H1 (cell line): ENCODE data around the gene NT5DC3. TPM values are rescaled to one million over a fixed set of nuclear protein-coding genes. Genes with fewer than 3 reads are reported as not detected.

Experiments
- CTCF ChIA-PET: fragments of 300-600 bp; sonication (Branson Sonifier 250); formaldehyde crosslinking; loops from one replicate; lab custom pipeline; 2021; ENCODE audit not compliant: partially characterized antibody; lab: Charles Lee
- POLR2A ChIA-PET: fragments of 300-600 bp; sonication (Branson Sonifier 250); formaldehyde crosslinking; loops from one replicate; lab custom pipeline; 2021; ENCODE audit warnings: inconsistent platforms; ENCODE audit not compliant: partially characterized antibody; lab: Charles Lee
- DNase-seq, 2 experiments: peaks; one replicate each; pipeline versions ENCODE4 v3.0.0 to v3.0.0-alpha.2; 2010 to 2022; ENCODE audit warnings: low spot score in 2 of 2, low read depth in 1 of 2, mixed read lengths in 1 of 2
- FAIRE-seq: peaks from 2 replicates; lab custom pipeline; 2011; peaks lifted over from hg19 to GRCh38; lab: Jason Lieb, UNC
- H2AFZ ChIP-seq: 2 replicates; pipeline ENCODE4 v1.8.1; 2012; ENCODE audit warnings: low read length, inconsistent platforms
- H2AK5ac ChIP-seq: 2 replicates; pipeline ENCODE4 v1.6.1; 2013; ENCODE audit warnings: low read depth, low read length
- H2BK120ac ChIP-seq: replicated peaks from 2 replicates; pipeline ENCODE3; 2013; ENCODE audit warnings: low read depth, low read length, inconsistent platforms
- H2BK12ac ChIP-seq: 2 replicates; pipeline ENCODE4 v1.6.1; 2013; ENCODE audit warnings: low read depth, low read length
- H2BK15ac ChIP-seq: 2 replicates; pipeline ENCODE4 v1.6.1; 2013; ENCODE audit warnings: low read length
- H2BK20ac ChIP-seq: 2 replicates; pipeline ENCODE4 v1.6.1; 2013; ENCODE audit warnings: low read length
- H2BK5ac ChIP-seq: 2 replicates; pipeline ENCODE4 v1.6.1; 2013; ENCODE audit warnings: low read depth, low read length
- H3K14ac ChIP-seq: 2 replicates; pipeline ENCODE4 v1.6.1; 2013; ENCODE audit warnings: inconsistent platforms; ENCODE audit not compliant: insufficient read length
- H3K18ac ChIP-seq: 2 replicates; pipeline ENCODE4 v1.6.1; 2013; ENCODE audit warnings: low read length; ENCODE audit errors: extremely low read depth
- H3K23ac ChIP-seq: 2 replicates; pipeline ENCODE4 v1.6.1; 2013; ENCODE audit warnings: inconsistent platforms; ENCODE audit not compliant: insufficient read length
- H3K23me2 ChIP-seq: 2 replicates; pipeline ENCODE4 v1.6.1; 2013; ENCODE audit warnings: low read depth, low read length
- H3K27ac ChIP-seq: 2 replicates; pipeline ENCODE4 v1.6.1; 2011; ENCODE audit warnings: low read depth, low read length, inconsistent platforms
- H3K27me3 ChIP-seq, 4 experiments: replicated peaks in 1 of 4; 1 replicate in 1 of 4; 2 replicates in 3 of 4; pipeline versions ENCODE4 v1.6.1 to v1.8.1; 2011 to 2013; ENCODE audit warnings: low read length in 3 of 4, mild to moderate bottlenecking in 3 of 4, inconsistent platforms in 2 of 4, mixed read lengths in 2 of 4, moderate library complexity in 1 of 4; ENCODE audit not compliant: control insufficient read depth in 3 of 4, insufficient read depth in 3 of 4; ENCODE audit errors: extremely low read depth in 1 of 4
- H3K36me3 ChIP-seq, 4 experiments: 2 replicates each; pipeline versions ENCODE4 v1.6.1 to v1.8.1; 2011 to 2013; ENCODE audit warnings: mild to moderate bottlenecking in 4 of 4, low read length in 3 of 4, moderate library complexity in 2 of 4, control low read depth in 1 of 4, inconsistent platforms in 1 of 4; ENCODE audit not compliant: insufficient read depth in 4 of 4, control insufficient read depth in 2 of 4
- H3K4ac ChIP-seq: replicated peaks from 2 replicates; pipeline ENCODE3; 2013; ENCODE audit warnings: low read length, low read depth, mixed read lengths, inconsistent platforms; ENCODE audit not compliant: insufficient read length
- H3K4me1 ChIP-seq, 4 experiments: replicated peaks in 1 of 4; 1 replicate in 1 of 4; 2 replicates in 3 of 4; pipeline versions ENCODE4 v1.6.1 to v1.8.1; 2011 to 2013; ENCODE audit warnings: low read length in 3 of 4, inconsistent platforms in 2 of 4, mixed read lengths in 1 of 4; ENCODE audit not compliant: insufficient read depth in 4 of 4, control insufficient read depth in 3 of 4
- H3K4me2 ChIP-seq, 2 experiments: 2 replicates each; pipeline versions ENCODE4 v1.6.1 to v1.8.1; 2011 to 2013; ENCODE audit warnings: low read depth in 2 of 2, low read length in 2 of 2, control low read depth in 1 of 2, inconsistent platforms in 1 of 2, mild to moderate bottlenecking in 1 of 2; ENCODE audit not compliant: insufficient read depth in 1 of 2
- H3K4me3 ChIP-seq, 4 experiments: fragments of 200-600, 300-600 bp in 1 of 4; sonication (generic), shearing (Covaris generic), sonication (Bioruptor Twin) in 1 of 4; 2 replicates each; pipeline versions ENCODE4 v1.5.1 to v1.8.1; 2011 to 2016; ENCODE audit warnings: low read length in 4 of 4, low read depth in 3 of 4, control low read depth in 2 of 4, inconsistent platforms in 2 of 4, mild to moderate bottlenecking in 2 of 4, mixed read lengths in 1 of 4, moderate library complexity in 1 of 4; ENCODE audit not compliant: insufficient read depth in 2 of 4; ENCODE audit errors: extremely low read depth in 1 of 4
- H3K56ac ChIP-seq: replicated peaks from 2 replicates; pipeline ENCODE3; 2013; ENCODE audit warnings: low read depth, mild to moderate bottlenecking, mixed read lengths, low read length, inconsistent platforms; ENCODE audit not compliant: insufficient read length
- H3K79me1 ChIP-seq: 2 replicates; pipeline ENCODE4 v1.6.1; 2013; ENCODE audit warnings: low read depth, low read length, control low read depth
- H3K79me2 ChIP-seq, 2 experiments: 2 replicates each; pipeline versions ENCODE4 v1.6.1 to v1.8.1; 2012 to 2013; ENCODE audit warnings: low read length in 2 of 2, mild to moderate bottlenecking in 2 of 2, inconsistent platforms in 1 of 2; ENCODE audit not compliant: insufficient read depth in 2 of 2, control insufficient read depth in 1 of 2
- H3K9ac ChIP-seq, 4 experiments: replicated peaks in 1 of 4; 1 replicate in 1 of 4; 2 replicates in 3 of 4; pipeline versions ENCODE4 v1.6.1 to v1.8.1; 2011 to 2013; ENCODE audit warnings: low read depth in 3 of 4, low read length in 3 of 4, control low read depth in 2 of 4, mild to moderate bottlenecking in 2 of 4, moderate library complexity in 2 of 4, inconsistent platforms in 1 of 4; ENCODE audit errors: extremely low read depth in 1 of 4
- H3K9me3 ChIP-seq, 2 experiments: 2 replicates each; pipeline versions ENCODE4 v1.6.1 to v1.8.1; 2012 to 2013; ENCODE audit warnings: mild to moderate bottlenecking in 2 of 2, moderate library complexity in 2 of 2, control low read depth in 1 of 2, inconsistent platforms in 1 of 2, low read depth in 1 of 2, low read length in 1 of 2, mixed read lengths in 1 of 2; ENCODE audit not compliant: insufficient read depth in 2 of 2
- H4K20me1 ChIP-seq, 2 experiments: replicated peaks in 1 of 2; 2 replicates each; pipeline versions ENCODE3 to v1.8.1; 2011 to 2013; ENCODE audit warnings: inconsistent platforms in 2 of 2, low read length in 2 of 2, mild to moderate bottlenecking in 1 of 2; ENCODE audit not compliant: insufficient read depth in 2 of 2, control insufficient read depth in 1 of 2
- H4K5ac ChIP-seq: 2 replicates; pipeline ENCODE4 v1.6.1; 2013; ENCODE audit warnings: low read length, low read depth, mixed read lengths, inconsistent platforms; ENCODE audit not compliant: insufficient read length
- H4K8ac ChIP-seq: 2 replicates; pipeline ENCODE4 v1.8.0; 2013; ENCODE audit warnings: mild to moderate bottlenecking, moderate library complexity, low read length, inconsistent platforms; ENCODE audit not compliant: insufficient read depth; ENCODE audit errors: extremely low read depth
- H4K91ac ChIP-seq: replicated peaks from 2 replicates; pipeline ENCODE3; 2013; ENCODE audit warnings: low read length, mixed read lengths, inconsistent platforms; ENCODE audit not compliant: insufficient read length
- BRCA1 ChIP-seq: IDR thresholded peaks from 2 replicates; pipeline ENCODE4 v1.6.1; 2012; ENCODE audit warnings: low read depth, low read length, improper control_type of control experiment
- CHD1 ChIP-seq: IDR thresholded peaks from 2 replicates; pipeline ENCODE4 v1.6.1; 2012; ENCODE audit warnings: low read depth, low read length, improper control_type of control experiment
- EGR1 ChIP-seq: IDR thresholded peaks from 2 replicates; pipeline ENCODE4 v1.6.1; 2011; ENCODE audit warnings: low read depth, low read length, borderline replicate concordance
- EP300 ChIP-seq, 2 experiments: IDR thresholded peaks; 1 replicate in 1 of 2; 2 replicates in 1 of 2; pipeline ENCODE4 v1.6.1; 2011 to 2012; ENCODE audit warnings: low read depth in 2 of 2, low read length in 2 of 2, mild to moderate bottlenecking in 2 of 2, borderline replicate concordance in 1 of 2, inconsistent platforms in 1 of 2, moderate library complexity in 1 of 2
- FOSL1 ChIP-seq: IDR thresholded peaks from 2 replicates; pipeline ENCODE4 v1.6.1; 2011; ENCODE audit warnings: mild to moderate bottlenecking, low read depth, low read length, moderate library complexity; ENCODE audit not compliant: insufficient read depth
- PHF8 ChIP-seq: fragments of 200-600 bp; sonication (generic); conservative IDR thresholded peaks from 2 replicates; pipeline ENCODE4 v1.7.1; 2012; ENCODE audit warnings: low read depth, mild to moderate bottlenecking, inconsistent platforms, low read length, moderate library complexity
- RNF2 ChIP-seq: fragments of 200-900, 300-1000 bp; sonication (generic); IDR thresholded peaks from 2 replicates; pipeline ENCODE4 v1.7.1; 2016; ENCODE audit warnings: borderline replicate concordance, low read depth, mild to moderate bottlenecking, antibody characterized with exemption, low read length; ENCODE audit not compliant: poor library complexity, severe bottlenecking; ENCODE audit errors: missing control alignments
- WGBS, 2 experiments: shearing (Covaris generic) in 1 of 2; methylation state at CpG; one replicate each; pipeline versions ENCODE4 v1.1.6 to v1.1.7; 2013 to 2015; ENCODE audit warnings: low lambda C conversion rate in 2 of 2, mixed read lengths in 2 of 2, inconsistent platforms in 1 of 2, low coverage in 1 of 2, missing lambda C conversion rate in 1 of 2; ENCODE audit not compliant: insufficient replicate concordance in 2 of 2, insufficient coverage in 1 of 2, insufficient read length in 1 of 2; ENCODE audit errors: extremely low coverage in 1 of 2, missing lambda C conversion rate in 1 of 2; 5-methylcytosine and 5-hydroxymethylcytosine counted together
- polyA plus RNA-seq, 7 experiments: library from polyadenylated mRNA; depleted of rRNA in 3 of 7; stranded (reverse) in 5 of 7; unstranded in 2 of 7; fragments of >200 nt in 5 of 7; fragments of 200-250 nt in 2 of 7; gene quantifications; 1 replicate in 5 of 7; 2 replicates in 1 of 7; 4 replicates in 1 of 7; pipeline versions ENCODE4 v1.2.1 to v1.2.3, GENCODE V29; 2011 to 2013; ENCODE audit warnings: missing spikeins in 2 of 7, mixed read lengths in 2 of 7
- total RNA-seq: library from RNA; stranded (reverse); fragmentation: NEBNext Ultra II Directional; extraction: Animal tissue kit (Norgen Biotek cat#: 25700); gene quantifications from 2 replicates; pipeline ENCODE4 v1.2.1, GENCODE V29; 2021

NT5DC3 gene
- total and polyA plus RNA-seq, 2 of the 8 experiments (the other 6 are each of a cell fraction or from before 2014, with no cell fraction given) = 5.4 to 14.8 TPM

- Histone ChIP-seq H2AFZ (no peak overlapping the region), H3K18ac (no peak overlapping the region), H3K9me3 (peaks cover 3 to 4% of the 10 kb centered on the region in 2 experiments; a peak in 2 of 4 replicates), H4K5ac (no peak overlapping the region), H3K14ac (no peak overlapping the region), H2BK12ac (no peak overlapping the region), H2BK15ac (no peak overlapping the region), H3K79me2 (peaks cover 0 to 21% of the 10 kb centered on the region in 2 experiments; a peak in 2 of 4 replicates), H3K4me2 (no peak overlapping the region), H3K23ac (no peak overlapping the region), H3K79me1 (no peaks in the 10 kb centered on the region), H3K27ac (no peak overlapping the region), H3K4ac (no peak overlapping the region), H4K20me1 (peaks cover 0 to 3% of the 10 kb centered on the region in 2 experiments), H3K27me3 (no peaks in the 10 kb centered on the region), H3K36me3 (0 out of 8 replicates have a peak, but pooled peaks cover 0 to 4% (median 0%) of the 10 kb centered on the region in 4 experiments), H3K4me3 (no peak overlapping the region), H2BK20ac (no peak overlapping the region), H4K91ac (no peak overlapping the region), H2BK120ac (no peak overlapping the region), H4K8ac (no peak overlapping the region), H3K4me1 (no peaks in the 10 kb centered on the region), H2BK5ac (no peak overlapping the region), H3K56ac (no peak overlapping the region), H3K23me2 (no peaks in the 10 kb centered on the region), H2AK5ac (no peak overlapping the region), H3K9ac (no peak overlapping the region)
- ChIA-PET POLR2A (no interaction called here), CTCF (interaction anchor here (0.6 to 2.9 kb wide), 4 partner anchors 14 to 1660 kb away, joined by 4 to 11 read pairs (median 4); no protein-coding TSS in a partner anchor)
- no peak for FAIRE-seq
- no peak for DNase-seq
- WGBS, 2 experiments = 88% methylated on average over 2 of the region's 2 CpGs; no CpG with 5 or more reads in 1 of the 2 experiments
- TF ChIP-seq EGR1 = no peak
- no peak for TF ChIP-seq RNF2
- no peak for TF ChIP-seq PHF8
- TF ChIP-seq FOSL1 = no peak
- TF ChIP-seq CHD1 = no peak
- no peak for TF ChIP-seq BRCA1
- TF ChIP-seq EP300 (IDR thresholded peaks at IDR 0.05; ENCODE audit: borderline replicate concordance in 1 of 2, low read depth in 2 of 2, low read length in 2 of 2) = no peak
Measured at GRCh38 chr12:103819892-103820291, 21.1 kb downstream of the NT5DC3 start.
